ENCODE results near the gene CLK3. TPM values are rescaled to one million over a fixed set of nuclear protein-coding genes. Genes with fewer than 3 reads are reported as not detected.

Gene CLK3
- polyA plus RNA-seq, 1 of the 3 experiments (the other 2 are of a cell fraction) = 67.7 TPM

DNA sequence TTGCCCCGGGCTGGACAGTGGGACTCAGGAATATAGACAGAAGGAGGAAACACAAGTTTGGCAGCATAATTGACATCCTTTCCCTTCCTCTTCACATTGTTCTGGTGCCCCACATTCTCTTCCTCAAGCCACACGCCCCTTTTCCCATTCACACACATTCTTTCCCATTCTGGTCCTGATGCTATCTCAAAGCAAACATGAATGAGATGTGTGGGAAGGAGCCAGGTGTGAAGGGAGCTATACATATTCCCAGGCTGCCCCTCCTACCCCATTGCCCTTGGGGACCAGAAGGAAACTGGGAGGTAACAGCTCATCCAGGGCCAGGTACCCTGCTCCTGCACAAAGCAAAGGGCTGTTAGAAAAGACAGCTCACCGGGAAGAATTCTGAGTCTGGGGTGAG lies 23.4 kb upstream of the CLK3 start (continued):
- TF ChIP-seq, protein P1, sequence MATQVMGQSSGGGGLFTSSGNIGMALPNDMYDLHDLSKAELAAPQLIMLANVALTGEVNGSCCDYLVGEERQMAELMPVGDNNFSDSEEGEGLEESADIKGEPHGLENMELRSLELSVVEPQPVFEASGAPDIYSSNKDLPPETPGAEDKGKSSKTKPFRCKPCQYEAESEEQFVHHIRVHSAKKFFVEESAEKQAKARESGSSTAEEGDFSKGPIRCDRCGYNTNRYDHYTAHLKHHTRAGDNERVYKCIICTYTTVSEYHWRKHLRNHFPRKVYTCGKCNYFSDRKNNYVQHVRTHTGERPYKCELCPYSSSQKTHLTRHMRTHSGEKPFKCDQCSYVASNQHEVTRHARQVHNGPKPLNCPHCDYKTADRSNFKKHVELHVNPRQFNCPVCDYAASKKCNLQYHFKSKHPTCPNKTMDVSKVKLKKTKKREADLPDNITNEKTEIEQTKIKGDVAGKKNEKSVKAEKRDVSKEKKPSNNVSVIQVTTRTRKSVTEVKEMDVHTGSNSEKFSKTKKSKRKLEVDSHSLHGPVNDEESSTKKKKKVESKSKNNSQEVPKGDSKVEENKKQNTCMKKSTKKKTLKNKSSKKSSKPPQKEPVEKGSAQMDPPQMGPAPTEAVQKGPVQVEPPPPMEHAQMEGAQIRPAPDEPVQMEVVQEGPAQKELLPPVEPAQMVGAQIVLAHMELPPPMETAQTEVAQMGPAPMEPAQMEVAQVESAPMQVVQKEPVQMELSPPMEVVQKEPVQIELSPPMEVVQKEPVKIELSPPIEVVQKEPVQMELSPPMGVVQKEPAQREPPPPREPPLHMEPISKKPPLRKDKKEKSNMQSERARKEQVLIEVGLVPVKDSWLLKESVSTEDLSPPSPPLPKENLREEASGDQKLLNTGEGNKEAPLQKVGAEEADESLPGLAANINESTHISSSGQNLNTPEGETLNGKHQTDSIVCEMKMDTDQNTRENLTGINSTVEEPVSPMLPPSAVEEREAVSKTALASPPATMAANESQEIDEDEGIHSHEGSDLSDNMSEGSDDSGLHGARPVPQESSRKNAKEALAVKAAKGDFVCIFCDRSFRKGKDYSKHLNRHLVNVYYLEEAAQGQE (IDR thresholded peaks at IDR 0.05; ENCODE audit: low read depth, low read length) = no peak
- TF ChIP-seq CHD2 (IDR thresholded peaks at IDR 0.05; ENCODE audit: low read length, partially characterized antibody) (no peak), GABPA (IDR thresholded peaks at IDR 0.05; ENCODE audit: low read depth) (no peak), GATA2 (CRISPR knock-in tag; IDR thresholded peaks at IDR 0.05) (no peak), RXRA (IDR thresholded peaks at IDR 0.05; ENCODE audit: borderline replicate concordance, low read depth) (no peak), SMC3 (IDR thresholded peaks at IDR 0.05; ENCODE audit: low read depth, low read length) (no peak), TEAD4 (IDR thresholded peaks at IDR 0.05; ENCODE audit: borderline replicate concordance, insufficient read depth) (no peak)
- TF ChIP-seq, protein P2, sequence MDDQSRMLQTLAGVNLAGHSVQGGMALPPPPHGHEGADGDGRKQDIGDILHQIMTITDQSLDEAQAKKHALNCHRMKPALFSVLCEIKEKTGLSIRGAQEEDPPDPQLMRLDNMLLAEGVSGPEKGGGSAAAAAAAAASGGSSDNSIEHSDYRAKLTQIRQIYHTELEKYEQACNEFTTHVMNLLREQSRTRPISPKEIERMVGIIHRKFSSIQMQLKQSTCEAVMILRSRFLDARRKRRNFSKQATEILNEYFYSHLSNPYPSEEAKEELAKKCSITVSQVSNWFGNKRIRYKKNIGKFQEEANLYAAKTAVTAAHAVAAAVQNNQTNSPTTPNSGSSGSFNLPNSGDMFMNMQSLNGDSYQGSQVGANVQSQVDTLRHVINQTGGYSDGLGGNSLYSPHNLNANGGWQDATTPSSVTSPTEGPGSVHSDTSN (IDR thresholded peaks at IDR 0.05) = no peak

GRCh38 chr15:74593122-74593521 lies 22.5 kb upstream of the CLK3 start:
- H2AFZ ChIP-seq (ENCODE audit: low read depth) = no peak overlapping the region
- no peaks in the 10 kb centered on the region for H3F3A ChIP-seq (replicated peaks; ENCODE audit: insufficient read depth)
- ChIA-PET POLR2A (no interaction called here), CTCF (no interaction called here)
- no peak overlapping the region for H3K4me3 ChIP-seq (ENCODE audit: low read depth in 2 of 2, low read length in 1 of 2)
- peaks cover 4 to 16% of the 10 kb centered on the region in 2 experiments; a peak in 3 of 4 replicates for H3K4me1 ChIP-seq (ENCODE audit: control insufficient read depth in 1 of 2, insufficient read depth in 2 of 2, low read depth in 1 of 2, low read length in 1 of 2)
- no peak overlapping the region for H3K9ac ChIP-seq
- TF ChIP-seq SMC3 (IDR thresholded peaks at IDR 0.05; ENCODE audit: low read depth, low read length) (no peak), ZBTB33 (IDR thresholded peaks at IDR 0.05; ENCODE audit: borderline replicate concordance, low read depth) (no peak), GABPA (IDR thresholded peaks at IDR 0.05; ENCODE audit: low read depth) (no peak), POLR2AphosphoS5 (IDR thresholded peaks at IDR 0.05; ENCODE audit: low read depth, low read length) (no peak), TEAD4 (IDR thresholded peaks at IDR 0.05; ENCODE audit: borderline replicate concordance, insufficient read depth) (no peak), FOXM1 (IDR thresholded peaks at IDR 0.05; ENCODE audit: low read depth) (no peak), FOSL2 (IDR thresholded peaks at IDR 0.05; ENCODE audit: borderline replicate concordance, low read depth) (no peak), NRF1 (IDR thresholded peaks at IDR 0.05; ENCODE audit: low read depth, low read length) (no peak), NFIC (IDR thresholded peaks at IDR 0.05; ENCODE audit: borderline replicate concordance) (no peak), USF2 (IDR thresholded peaks at IDR 0.05; ENCODE audit: borderline replicate concordance, low read depth, low read length) (no peak), ELF1 (IDR thresholded peaks at IDR 0.05) (no peak), GATA2 (CRISPR knock-in tag; IDR thresholded peaks at IDR 0.05) (no peak), FOXJ3 (CRISPR knock-in tag; IDR thresholded peaks at IDR 0.05) (no peak)
- no peak for DNase-seq
- no peak overlapping the region for H3K4me2 ChIP-seq
- 91% methylated on average over 4 of the region's 7 CpGs for WGBS (ENCODE audit: low lambda C conversion rate)
- H4K20me1 ChIP-seq (ENCODE audit: insufficient read depth) = no peaks in the 10 kb centered on the region
- H3K79me2 ChIP-seq (ENCODE audit: insufficient read depth) = no peaks in the 10 kb centered on the region
- peaks cover 0 to 8% of the 10 kb centered on the region in 2 experiments for H3K36me3 ChIP-seq (replicated peaks in 1 of 2; ENCODE audit: control insufficient read depth in 1 of 2, insufficient read depth in 2 of 2, low read length in 1 of 2)
- no peaks in the 10 kb centered on the region for H3K9me3 ChIP-seq
- H3K27me3 ChIP-seq (ENCODE audit: insufficient read depth) = no peaks in the 10 kb centered on the region
- H3K9me2 ChIP-seq = no peaks in the 10 kb centered on the region
- H3K27ac ChIP-seq (ENCODE audit: low read depth in 2 of 2, low read length in 1 of 2) = no peak overlapping the region

Measured in SK-N-SH (cell line).